Testis (tissue), 3 donors: ENCODE data around the gene ACOX1. TPM values are rescaled to one million over a fixed set of nuclear protein-coding genes. Genes with fewer than 3 reads are reported as not detected.

Experiments
- DNase-seq: peaks from one replicate; pipeline ENCODE4 v3.0.0-alpha.2; 2019
- H3K27ac ChIP-seq, 2 donors: fragments of 200-600 bp; sonication (generic); one replicate each; pipeline ENCODE4 v1.5.1; 2019
- H3K27me3 ChIP-seq: fragments of 200-600 bp; sonication (generic); one replicate; pipeline ENCODE4 v1.5.1; 2019
- H3K36me3 ChIP-seq: fragments of 200-600 bp; sonication (generic); one replicate; pipeline ENCODE4 v1.5.1; 2017; ENCODE audit warnings: low read depth; ENCODE audit errors: missing control alignments
- H3K4me1 ChIP-seq: fragments of 200-600 bp; sonication (generic); one replicate; pipeline ENCODE4 v1.5.1; 2019
- H3K4me3 ChIP-seq, 2 donors: fragments of 200-600 bp; sonication (generic); one replicate each; pipeline ENCODE4 v1.5.1; 2017 to 2019
- H3K9me3 ChIP-seq: fragments of 200-600 bp; sonication (generic); one replicate; pipeline ENCODE4 v1.5.1; 2017
- CTCF ChIP-seq, 3 experiments: fragments of 450-650 bp in 2 of 3; fragments of 200-600 bp in 1 of 3; sonication (generic) in 1 of 3; IDR thresholded peaks; one replicate each; pipeline ENCODE4 v1.5.1; 2016 to 2019; ENCODE audit warnings: antibody characterized with exemption in 3 of 3, mild to moderate bottlenecking in 2 of 3, moderate library complexity in 1 of 3
- POLR2A ChIP-seq: fragments of 450-650 bp; IDR thresholded peaks from one replicate; pipeline ENCODE4 v1.6.1; 2017; ENCODE audit warnings: antibody characterized with exemption, mild to moderate bottlenecking, moderate library complexity
- WGBS, 2 donors: methylation state at CpG; one replicate each; pipeline ENCODE4 v1.1.5; 2018; 5-methylcytosine and 5-hydroxymethylcytosine counted together
- intact Hi-C: fragments of 100-400 bp; cut with DNase I; formaldehyde crosslinking; loops from one replicate; pipeline ENCODE4 v1.15.1; 2023; ENCODE audit warnings: low total_unique reads
- polyA plus RNA-seq: library from polyadenylated mRNA; stranded (reverse); fragments of 350-450 nt; fragmentation: Illumina TruSeq; extraction: RNeasy Lipid Tissue Mini Kit (QIAGEN cat#74804); gene quantifications from one replicate; pipeline ENCODE4 v1.2.3, GENCODE V29; 2014; ENCODE audit warnings: low read depth, low replicate concordance; ENCODE audit not compliant: insufficient read depth
- total RNA-seq, 2 donors: library from RNA; depleted of rRNA; stranded (reverse); fragments of >200 nt; gene quantifications; one replicate each; pipeline ENCODE4 v1.2.3, GENCODE V29; 2016

The ACOX1 gene
- total and polyA plus RNA-seq, 3 donors from 2014 or later: 24.1 to 77.7 (median 64.1) TPM

GRCh38 chr17:75894049-75894733 lies 84.8 kb downstream of the ACOX1 start:
- TF ChIP-seq POLR2A (no peak), CTCF (IDR thresholded peaks at IDR 0.05) (no peak)
- 71 to 74% methylated on average over 22 of the region's 22 CpGs for WGBS, 2 donors
- Histone ChIP-seq H3K4me3 (no peak overlapping the region), H3K27me3 (no peaks in the 10 kb centered on the region), H3K9me3 (no peaks in the 10 kb centered on the region), H3K27ac (no peak overlapping the region), H3K36me3 (no peaks in the 10 kb centered on the region), H3K4me1 (peaks cover 32% of the 10 kb centered on the region)
- intact Hi-C loops: no loop called here
- DNase-seq: no peak

DNA sequence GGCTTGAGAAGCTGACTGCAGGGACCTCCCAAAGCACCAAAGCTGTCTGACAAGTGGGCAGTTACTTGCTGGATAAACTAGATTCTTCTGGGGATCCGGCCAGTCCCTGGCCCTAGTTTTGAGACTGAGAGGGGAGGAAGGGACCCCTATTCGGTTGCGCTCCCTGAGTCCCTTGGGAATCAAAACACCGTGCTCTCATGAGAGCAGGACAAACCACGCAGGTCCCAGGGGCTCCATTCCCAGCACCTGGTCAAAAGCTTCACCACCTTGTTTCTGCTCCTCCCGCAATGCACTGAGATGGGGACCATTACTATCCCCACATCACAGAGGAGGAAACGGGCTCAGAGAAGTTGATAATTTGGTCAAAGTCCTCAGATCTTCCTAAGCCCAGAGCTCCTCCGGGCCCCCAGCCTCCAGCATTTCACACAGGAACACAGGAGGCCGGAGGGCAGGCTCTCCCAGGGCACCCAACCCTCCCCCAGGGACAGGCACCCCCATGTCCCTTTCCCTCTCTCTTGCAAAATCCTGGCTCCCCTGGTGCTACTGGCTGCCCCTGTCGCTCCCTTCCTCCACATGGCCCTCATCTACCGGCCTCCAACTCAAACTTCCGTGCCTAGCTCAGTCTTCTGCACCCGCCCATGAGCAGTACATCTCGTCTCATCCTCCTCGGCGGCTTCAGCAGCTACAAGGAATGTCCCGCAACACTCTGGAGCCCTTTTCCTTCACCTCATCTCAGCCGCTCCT lies 85.5 kb downstream of the ACOX1 start:
- DNase-seq: no peak
- no peaks in the 10 kb centered on the region for H3K36me3 ChIP-seq
- H3K4me3 ChIP-seq: no peak overlapping the region
- intact Hi-C loops: no loop called here
- no peaks in the 10 kb centered on the region for H3K9me3 ChIP-seq
- H3K27ac ChIP-seq: no peak overlapping the region
- no peak for TF ChIP-seq CTCF (IDR thresholded peaks at IDR 0.05)
- WGBS, 2 donors: 85 to 86% methylated on average over 17 to 18 of the region's 18 CpGs
- H3K27me3 ChIP-seq: no peaks in the 10 kb centered on the region
- H3K4me1 ChIP-seq: peaks cover 32% of the 10 kb centered on the region

- no peak for DNase-seq
- no peak overlapping the region for H3K27ac ChIP-seq
These were observed 86.3 kb downstream of the ACOX1 start for GRCh38 chr17:75892556-75893224.

More at GRCh38 chr17:75892556-75893224, 86.3 kb downstream of the ACOX1 start:
- no peaks in the 10 kb centered on the region for H3K9me3 ChIP-seq
- no peak overlapping the region for H3K4me3 ChIP-seq
- no peaks in the 10 kb centered on the region for H3K36me3 ChIP-seq
- intact Hi-C loops: no loop called here
- no peak for TF ChIP-seq POLR2A
- TF ChIP-seq CTCF (IDR thresholded peaks at IDR 0.05): no peak
- 80 to 88% methylated on average over 10 to 16 of the region's 16 CpGs for WGBS, 2 donors
- no peaks in the 10 kb centered on the region for H3K27me3 ChIP-seq
- H3K4me1 ChIP-seq: peaks cover 32% of the 10 kb centered on the region
